HG03097 (cell line): ENCODE results near the gene SPAG7.
A peak's percentile ranks its signal among the peaks of the same experiment; 100 is the strongest.

ENCODE experiments used
- ATAC-seq: cut with Tn5 transposase; IDR thresholded peaks from one replicate; pipeline ENCODE4 v1.9.1; 2021; ENCODE audit not compliant: unreplicated experiment, low FRiP score

SPAG7 gene

GRCh38 chr17:4978726-4979125, 11.1 kb upstream of the SPAG7 start:
- no peak for ATAC-seq

GRCh38 chr17:4974115-4974670, 6.6 kb upstream of the SPAG7 start:
- ATAC-seq = no peak

GRCh38 chr17:4973256-4974114, 5.9 kb upstream of the SPAG7 start:
- ATAC-seq = no peak

- ATAC-seq = no peak
Observed at GRCh38 chr17:4972752-4973151, 5.1 kb upstream of the SPAG7 start.

GRCh38 chr17:4972322-4972721, 4.7 kb upstream of the SPAG7 start:
- no peak for ATAC-seq

GRCh38 chr17:4971826-4972225, 4.2 kb upstream of the SPAG7 start:
- no peak for ATAC-seq

GRCh38 chr17:4970273-4970672, 2.7 kb upstream of the SPAG7 start:
- ATAC-seq = no peak

GRCh38 chr17:4969551-4970173, 2.0 kb upstream of the SPAG7 start:
- no peak for ATAC-seq

- no peak for ATAC-seq
Observed at GRCh38 chr17:4969047-4969550, 1.5 kb upstream of the SPAG7 start.

- ATAC-seq = no peak
Observed at GRCh38 chr17:4968486-4969046, 949 bp upstream of the SPAG7 start.

GRCh38 chr17:4966844-4967538, 626 bp downstream of the SPAG7 start:
- ATAC-seq = peak; percentile 82

- ATAC-seq = no peak
Observed at GRCh38 chr17:4965311-4965986, 2.2 kb downstream of the SPAG7 start.

GRCh38 chr17:4960279-4960922, 7.2 kb downstream of the SPAG7 start:
- ATAC-seq = no peak

GRCh38 chr17:4959261-4959965, 8.2 kb downstream of the SPAG7 start:
- ATAC-seq = no peak

- ATAC-seq = no peak
Observed at GRCh38 chr17:4958102-4958501, 9.5 kb downstream of the SPAG7 start.

- no peak for ATAC-seq
Observed at GRCh38 chr17:4956493-4957061, 11.0 kb downstream of the SPAG7 start.

GRCh38 chr17:4955091-4955490, 12.5 kb downstream of the SPAG7 start:
- ATAC-seq = no peak

- no peak for ATAC-seq
Observed at GRCh38 chr17:4953451-4953961, 14.1 kb downstream of the SPAG7 start.
